Measurements from ENCODE around the gene LINC00237.

Gene LINC00237

DNA sequence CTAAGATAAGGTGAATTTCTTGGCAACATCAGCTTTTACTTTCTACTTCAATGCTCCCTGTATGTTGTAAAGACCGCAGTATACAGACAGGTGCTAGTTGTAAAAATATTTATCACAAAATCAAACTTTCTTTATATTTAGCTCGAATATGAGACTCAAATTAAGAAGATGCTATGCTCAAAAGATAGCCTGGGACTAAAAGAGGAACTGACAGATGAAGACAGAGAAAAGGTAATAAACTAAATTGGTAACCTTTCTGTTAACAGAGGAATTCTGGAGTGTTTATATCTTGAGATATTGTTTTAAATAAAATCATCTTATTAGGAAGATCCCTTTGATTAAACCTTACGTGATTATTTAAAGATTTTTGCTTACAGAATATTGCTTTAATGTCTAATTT is 39.3 kb upstream of the LINC00237 start:
- H3K27me3 ChIP-seq (replicated peaks in 2 of 5; ENCODE audit: control insufficient read depth in 4 of 5, insufficient read depth in 5 of 5, low read length in 4 of 5) = no peaks in the 10 kb centered on the region
- POLR2A ChIA-PET = no interaction called here
- H3K36me3 ChIP-seq (ENCODE audit: control insufficient read depth in 4 of 4, insufficient read depth in 4 of 4, low read length in 3 of 4) = peaks cover 0 to 11% (median 3%) of the 10 kb centered on the region in 4 experiments
- DNase-seq = no peak
- no peak overlapping the region for H3K27ac ChIP-seq (ENCODE audit: insufficient read depth in 1 of 2, low read depth in 1 of 2, low read length in 2 of 2, poor library complexity in 1 of 2, severe bottlenecking in 2 of 2)
- WGBS (ENCODE audit: insufficient coverage) = 100% methylated on average over 1 of the region's 3 CpGs
- no peak overlapping the region for H3K4me3 ChIP-seq (ENCODE audit: control insufficient read depth in 1 of 7, extremely low read depth in 1 of 7, insufficient read depth in 4 of 7, low read depth in 2 of 7, low read length in 6 of 7)
- H3K4me1 ChIP-seq (ENCODE audit: control extremely low read depth in 1 of 4, control insufficient read depth in 4 of 4, insufficient read depth in 4 of 4, low read length in 3 of 4) = no peaks in the 10 kb centered on the region
- no peaks in the 10 kb centered on the region for H3K9me3 ChIP-seq (ENCODE audit: control extremely low read depth in 1 of 5, control insufficient read depth in 4 of 5, insufficient read depth in 2 of 5, low read depth in 1 of 5, low read length in 4 of 5)
- CTCF ChIA-PET = no interaction called here

DNA sequence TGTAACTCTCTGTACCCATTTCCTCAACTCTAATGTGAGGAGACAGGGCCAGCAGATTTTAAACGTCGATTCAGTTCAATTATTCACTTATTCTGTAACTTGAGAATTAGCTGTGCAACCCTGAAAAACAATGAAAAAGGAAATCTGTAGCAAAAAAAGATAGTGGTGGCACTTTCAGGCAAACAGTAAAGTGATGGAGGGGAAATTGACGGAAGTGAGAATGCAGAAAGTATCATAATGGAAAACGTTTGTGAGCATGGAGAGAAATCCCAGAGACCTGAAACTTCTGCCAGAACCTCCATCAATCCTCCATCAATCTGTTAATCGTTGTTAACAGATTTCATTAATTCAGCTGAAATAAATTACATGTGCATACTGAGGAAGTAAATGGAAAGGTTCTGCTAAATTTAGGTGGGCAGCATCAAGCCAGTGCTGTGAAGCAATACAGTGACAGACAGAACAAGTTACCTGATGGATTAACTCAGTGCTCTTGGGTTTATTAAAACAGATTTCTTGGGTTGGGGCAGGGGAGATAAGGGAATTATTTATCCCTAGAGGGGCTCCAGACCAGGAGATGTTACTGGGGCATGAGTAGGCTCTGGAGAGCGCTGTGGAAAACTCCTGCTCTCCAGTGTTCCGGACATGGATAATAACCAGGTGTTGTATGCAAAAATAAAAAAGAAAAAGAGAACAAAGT is 37.2 kb upstream of the LINC00237 start:
- ChIA-PET POLR2A (no interaction called here), CTCF (no interaction called here)
- 97% methylated on average over 5 of the region's 7 CpGs for WGBS (ENCODE audit: insufficient coverage)
- H3K27ac ChIP-seq (ENCODE audit: insufficient read depth in 1 of 2, low read depth in 1 of 2, low read length in 2 of 2, poor library complexity in 1 of 2, severe bottlenecking in 2 of 2) = no peak overlapping the region
- H3K36me3 ChIP-seq (ENCODE audit: control insufficient read depth in 4 of 4, insufficient read depth in 4 of 4, low read length in 3 of 4) = peaks cover 0 to 4% (median 2%) of the 10 kb centered on the region in 4 experiments
- H3K4me1 ChIP-seq (ENCODE audit: control extremely low read depth in 1 of 4, control insufficient read depth in 4 of 4, insufficient read depth in 4 of 4, low read length in 3 of 4) = no peaks in the 10 kb centered on the region
- H3K9me3 ChIP-seq (ENCODE audit: control extremely low read depth in 1 of 5, control insufficient read depth in 4 of 5, insufficient read depth in 2 of 5, low read depth in 1 of 5, low read length in 4 of 5) = no peaks in the 10 kb centered on the region
- no peak overlapping the region for H3K4me3 ChIP-seq (ENCODE audit: control insufficient read depth in 1 of 7, extremely low read depth in 1 of 7, insufficient read depth in 4 of 7, low read depth in 2 of 7, low read length in 6 of 7)
- no peaks in the 10 kb centered on the region for H3K27me3 ChIP-seq (replicated peaks in 2 of 5; ENCODE audit: control insufficient read depth in 4 of 5, insufficient read depth in 5 of 5, low read length in 4 of 5)
- DNase-seq = no peak

DNA sequence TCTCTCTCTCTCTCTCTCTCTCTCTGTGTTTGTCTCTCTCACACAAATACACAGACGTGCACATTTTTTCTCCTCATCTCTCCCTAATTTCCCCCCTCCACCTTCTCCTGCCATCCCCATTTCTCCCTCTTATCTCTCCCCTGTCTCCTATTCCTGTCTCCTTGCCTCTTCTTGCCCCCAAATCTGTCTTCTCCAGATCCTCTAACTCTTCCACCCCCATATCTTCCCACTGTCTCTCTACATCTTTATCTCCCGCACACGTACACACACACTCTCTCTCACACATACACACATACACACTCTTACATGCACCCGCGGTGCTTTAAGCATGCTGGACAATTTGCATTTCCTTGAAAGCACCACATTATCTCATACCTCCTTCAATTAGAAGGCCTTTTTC is 35.7 kb upstream of the LINC00237 start:
- 92% methylated on average over 5 of the region's 5 CpGs for WGBS (ENCODE audit: insufficient coverage)
- H3K36me3 ChIP-seq (ENCODE audit: control insufficient read depth in 4 of 4, insufficient read depth in 4 of 4, low read length in 3 of 4) = peaks cover 0 to 3% (median under 1%) of the 10 kb centered on the region in 4 experiments
- H3K4me1 ChIP-seq (ENCODE audit: control extremely low read depth in 1 of 4, control insufficient read depth in 4 of 4, insufficient read depth in 4 of 4, low read length in 3 of 4) = no peaks in the 10 kb centered on the region
- H3K27ac ChIP-seq (ENCODE audit: insufficient read depth in 1 of 2, low read depth in 1 of 2, low read length in 2 of 2, poor library complexity in 1 of 2, severe bottlenecking in 2 of 2) = no peak overlapping the region
- no peak for DNase-seq
- H3K4me3 ChIP-seq (ENCODE audit: control insufficient read depth in 1 of 7, extremely low read depth in 1 of 7, insufficient read depth in 4 of 7, low read depth in 2 of 7, low read length in 6 of 7) = no peak overlapping the region
- H3K27me3 ChIP-seq (replicated peaks in 2 of 5; ENCODE audit: control insufficient read depth in 4 of 5, insufficient read depth in 5 of 5, low read length in 4 of 5) = no peaks in the 10 kb centered on the region
- POLR2A ChIA-PET = no interaction called here
- no peaks in the 10 kb centered on the region for H3K9me3 ChIP-seq (ENCODE audit: control extremely low read depth in 1 of 5, control insufficient read depth in 4 of 5, insufficient read depth in 2 of 5, low read depth in 1 of 5, low read length in 4 of 5)
- CTCF ChIA-PET = no interaction called here

GRCh38 chr20:21139881-21140566 is 33.9 kb upstream of the LINC00237 start:
- no peaks in the 10 kb centered on the region for H3K9me3 ChIP-seq (ENCODE audit: control extremely low read depth in 1 of 5, control insufficient read depth in 4 of 5, insufficient read depth in 2 of 5, low read depth in 1 of 5, low read length in 4 of 5)
- no peak overlapping the region for H3K4me3 ChIP-seq (ENCODE audit: control insufficient read depth in 1 of 7, extremely low read depth in 1 of 7, insufficient read depth in 4 of 7, low read depth in 2 of 7, low read length in 6 of 7)
- peaks cover 0 to 5% (median 2%) of the 10 kb centered on the region in 4 experiments for H3K36me3 ChIP-seq (ENCODE audit: control insufficient read depth in 4 of 4, insufficient read depth in 4 of 4, low read length in 3 of 4)
- no peaks in the 10 kb centered on the region for H3K4me1 ChIP-seq (ENCODE audit: control extremely low read depth in 1 of 4, control insufficient read depth in 4 of 4, insufficient read depth in 4 of 4, low read length in 3 of 4)
- 50% methylated on average over 2 of the region's 3 CpGs for WGBS (ENCODE audit: insufficient coverage)
- no peak overlapping the region for H3K27ac ChIP-seq (ENCODE audit: insufficient read depth in 1 of 2, low read depth in 1 of 2, low read length in 2 of 2, poor library complexity in 1 of 2, severe bottlenecking in 2 of 2)
- ChIA-PET CTCF (interaction anchor here (1.7 kb wide), 1 partner anchor 9 kb away, joined by 6 read pairs; no protein-coding TSS in a partner anchor), POLR2A (no interaction called here)
- no peak for DNase-seq
- no peaks in the 10 kb centered on the region for H3K27me3 ChIP-seq (replicated peaks in 2 of 5; ENCODE audit: control insufficient read depth in 4 of 5, insufficient read depth in 5 of 5, low read length in 4 of 5)

DNA sequence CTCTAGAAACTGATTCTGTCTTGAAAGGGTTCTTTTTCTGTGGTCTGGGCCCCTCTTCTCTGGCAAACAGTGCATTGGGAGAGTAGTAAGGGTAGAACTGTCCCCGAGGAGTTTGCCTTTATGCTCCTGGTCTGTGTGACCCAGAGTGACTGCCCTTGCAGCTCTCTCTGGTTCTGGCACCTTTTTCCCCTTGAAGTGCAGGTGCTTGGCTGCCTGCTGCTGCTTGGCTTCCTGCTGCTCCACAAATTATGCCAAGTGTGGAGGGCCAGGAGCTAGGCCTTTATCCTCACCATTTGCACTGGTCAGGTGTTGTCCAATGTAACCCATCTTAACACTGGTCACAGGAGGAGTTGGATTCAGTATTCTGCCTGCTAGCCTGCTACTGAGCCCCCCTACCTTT is 30.9 kb upstream of the LINC00237 start:
- ChIA-PET CTCF (no interaction called here), POLR2A (no interaction called here)
- H3K9me3 ChIP-seq (ENCODE audit: control extremely low read depth in 1 of 5, control insufficient read depth in 4 of 5, insufficient read depth in 2 of 5, low read depth in 1 of 5, low read length in 4 of 5) = no peaks in the 10 kb centered on the region
- 100% methylated on average over 1 of the region's 1 CpG for WGBS (ENCODE audit: insufficient coverage)
- no peak overlapping the region for H3K4me3 ChIP-seq (ENCODE audit: control insufficient read depth in 1 of 7, extremely low read depth in 1 of 7, insufficient read depth in 4 of 7, low read depth in 2 of 7, low read length in 6 of 7)
- DNase-seq = no peak
- no peaks in the 10 kb centered on the region for H3K4me1 ChIP-seq (ENCODE audit: control extremely low read depth in 1 of 4, control insufficient read depth in 4 of 4, insufficient read depth in 4 of 4, low read length in 3 of 4)
- H3K27me3 ChIP-seq (replicated peaks in 2 of 5; ENCODE audit: control insufficient read depth in 4 of 5, insufficient read depth in 5 of 5, low read length in 4 of 5) = no peaks in the 10 kb centered on the region
- H3K36me3 ChIP-seq (ENCODE audit: control insufficient read depth in 4 of 4, insufficient read depth in 4 of 4, low read length in 3 of 4) = peaks cover 0 to 9% (median 6%) of the 10 kb centered on the region in 4 experiments
- H3K27ac ChIP-seq (ENCODE audit: insufficient read depth in 1 of 2, low read depth in 1 of 2, low read length in 2 of 2, poor library complexity in 1 of 2, severe bottlenecking in 2 of 2) = no peak overlapping the region

- Histone ChIP-seq H3K9me3 (ENCODE audit: control extremely low read depth in 1 of 5, control insufficient read depth in 4 of 5, insufficient read depth in 2 of 5, low read depth in 1 of 5, low read length in 4 of 5) (no peaks in the 10 kb centered on the region), H3K27ac (ENCODE audit: insufficient read depth in 1 of 2, low read depth in 1 of 2, low read length in 2 of 2, poor library complexity in 1 of 2, severe bottlenecking in 2 of 2) (no peak overlapping the region), H3K4me3 (ENCODE audit: control insufficient read depth in 1 of 7, extremely low read depth in 1 of 7, insufficient read depth in 4 of 7, low read depth in 2 of 7, low read length in 6 of 7) (no peak overlapping the region), H3K4me1 (ENCODE audit: control extremely low read depth in 1 of 4, control insufficient read depth in 4 of 4, insufficient read depth in 4 of 4, low read length in 3 of 4) (no peaks in the 10 kb centered on the region), H3K27me3 (replicated peaks in 2 of 5; ENCODE audit: control insufficient read depth in 4 of 5, insufficient read depth in 5 of 5, low read length in 4 of 5) (no peaks in the 10 kb centered on the region), H3K36me3 (ENCODE audit: control insufficient read depth in 4 of 4, insufficient read depth in 4 of 4, low read length in 3 of 4) (peaks cover 0 to 11% (median 6%) of the 10 kb centered on the region in 4 experiments)
- ChIA-PET POLR2A (no interaction called here), CTCF (no interaction called here)
- DNase-seq = no peak
- WGBS (ENCODE audit: insufficient coverage) = no CpG with 5 or more reads among the region's 8 CpGs
Measured at GRCh38 chr20:21136015-21136732, 30.0 kb upstream of the LINC00237 start.

All from common myeloid progenitor, CD34-positive (primary cell).